ENCODE results near the gene EIF1. TPM values are rescaled to one million over a fixed set of nuclear protein-coding genes. Genes with fewer than 3 reads are reported as not detected.

EIF1 gene
- total and polyA plus RNA-seq, 4 donors: 56.5 to 755 (median 159) TPM

DNA sequence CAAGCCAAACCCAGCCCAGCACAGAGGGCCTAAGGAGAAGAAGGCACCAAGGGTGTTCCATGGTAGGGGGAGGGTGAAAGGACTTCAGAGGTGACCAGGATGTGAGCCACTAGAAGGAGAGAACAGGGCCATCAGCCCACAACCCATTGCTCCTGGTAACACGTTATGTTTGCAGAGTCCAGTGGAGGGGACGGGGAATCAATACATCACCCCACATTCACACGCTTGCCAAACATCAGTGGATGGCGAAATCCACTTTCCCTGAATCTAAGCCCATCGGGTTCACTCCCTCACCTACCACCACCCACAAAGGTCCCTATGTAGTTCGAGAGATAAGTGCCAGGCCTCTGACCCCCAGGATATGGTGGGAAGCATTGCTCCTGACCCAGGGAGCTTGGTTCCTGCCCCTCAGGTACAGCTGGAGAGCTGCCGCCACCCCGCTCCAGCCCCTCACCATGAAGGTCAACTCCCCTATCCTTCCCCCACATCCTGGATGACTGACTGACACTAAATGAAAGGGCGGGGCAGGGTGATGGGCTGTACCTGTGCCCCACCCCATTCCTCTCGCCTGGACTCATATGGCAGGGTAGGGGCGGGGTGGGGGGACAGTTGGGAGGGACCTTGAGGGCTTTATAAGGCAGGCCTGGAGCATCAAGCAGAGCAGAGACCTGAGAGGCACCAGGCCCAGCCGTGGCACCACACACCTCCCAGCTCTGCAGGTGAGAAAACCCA is 23.1 kb downstream of the EIF1 start, which contains the start of gene GAST:
TSS of gene GAST (plus strand) at position 663 of the 732 bp plus-strand sequence. CDS start 3,106 bp downstream, outside the sequence.
- TF ChIP-seq RAD21 (IDR thresholded peaks at IDR 0.05) (no peak), EGR1 (IDR thresholded peaks at IDR 0.05; ENCODE audit: low read depth in 2 of 2) (no peak), YY1 (IDR thresholded peaks at IDR 0.05) (no peak), NR2F2 (IDR thresholded peaks at IDR 0.05) (no peak), JUND (IDR thresholded peaks at IDR 0.05) (no peak), SP1 (IDR thresholded peaks at IDR 0.05) (no peak), ZBTB33 (IDR thresholded peaks at IDR 0.05) (no peak), GABPA (IDR thresholded peaks at IDR 0.05 in 1 of 2, conservative IDR thresholded peaks at IDR 0.05 in 1 of 2) (no peak), HNF4A (conservative IDR thresholded peaks at IDR 0.05) (no peak), RXRA (IDR thresholded peaks at IDR 0.05) (no peak), HNF4G (IDR thresholded peaks at IDR 0.05) (no peak), FOXA1 (IDR thresholded peaks at IDR 0.05) (no peak), FOXA2 (IDR thresholded peaks at IDR 0.05) (no peak)
- TF ChIP-seq, protein P1, sequence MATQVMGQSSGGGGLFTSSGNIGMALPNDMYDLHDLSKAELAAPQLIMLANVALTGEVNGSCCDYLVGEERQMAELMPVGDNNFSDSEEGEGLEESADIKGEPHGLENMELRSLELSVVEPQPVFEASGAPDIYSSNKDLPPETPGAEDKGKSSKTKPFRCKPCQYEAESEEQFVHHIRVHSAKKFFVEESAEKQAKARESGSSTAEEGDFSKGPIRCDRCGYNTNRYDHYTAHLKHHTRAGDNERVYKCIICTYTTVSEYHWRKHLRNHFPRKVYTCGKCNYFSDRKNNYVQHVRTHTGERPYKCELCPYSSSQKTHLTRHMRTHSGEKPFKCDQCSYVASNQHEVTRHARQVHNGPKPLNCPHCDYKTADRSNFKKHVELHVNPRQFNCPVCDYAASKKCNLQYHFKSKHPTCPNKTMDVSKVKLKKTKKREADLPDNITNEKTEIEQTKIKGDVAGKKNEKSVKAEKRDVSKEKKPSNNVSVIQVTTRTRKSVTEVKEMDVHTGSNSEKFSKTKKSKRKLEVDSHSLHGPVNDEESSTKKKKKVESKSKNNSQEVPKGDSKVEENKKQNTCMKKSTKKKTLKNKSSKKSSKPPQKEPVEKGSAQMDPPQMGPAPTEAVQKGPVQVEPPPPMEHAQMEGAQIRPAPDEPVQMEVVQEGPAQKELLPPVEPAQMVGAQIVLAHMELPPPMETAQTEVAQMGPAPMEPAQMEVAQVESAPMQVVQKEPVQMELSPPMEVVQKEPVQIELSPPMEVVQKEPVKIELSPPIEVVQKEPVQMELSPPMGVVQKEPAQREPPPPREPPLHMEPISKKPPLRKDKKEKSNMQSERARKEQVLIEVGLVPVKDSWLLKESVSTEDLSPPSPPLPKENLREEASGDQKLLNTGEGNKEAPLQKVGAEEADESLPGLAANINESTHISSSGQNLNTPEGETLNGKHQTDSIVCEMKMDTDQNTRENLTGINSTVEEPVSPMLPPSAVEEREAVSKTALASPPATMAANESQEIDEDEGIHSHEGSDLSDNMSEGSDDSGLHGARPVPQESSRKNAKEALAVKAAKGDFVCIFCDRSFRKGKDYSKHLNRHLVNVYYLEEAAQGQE (IDR thresholded peaks at IDR 0.05): no peak
- TF ChIP-seq, protein P2, sequence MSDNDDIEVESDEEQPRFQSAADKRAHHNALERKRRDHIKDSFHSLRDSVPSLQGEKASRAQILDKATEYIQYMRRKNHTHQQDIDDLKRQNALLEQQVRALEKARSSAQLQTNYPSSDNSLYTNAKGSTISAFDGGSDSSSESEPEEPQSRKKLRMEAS (IDR thresholded peaks at IDR 0.05): no peak
- TF ChIP-seq, protein P3, sequence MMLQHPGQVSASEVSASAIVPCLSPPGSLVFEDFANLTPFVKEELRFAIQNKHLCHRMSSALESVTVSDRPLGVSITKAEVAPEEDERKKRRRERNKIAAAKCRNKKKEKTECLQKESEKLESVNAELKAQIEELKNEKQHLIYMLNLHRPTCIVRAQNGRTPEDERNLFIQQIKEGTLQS (IDR thresholded peaks at IDR 0.05): no peak
- no peaks in the 10 kb centered on the region for H3K4me1 ChIP-seq (ENCODE audit: control insufficient read depth in 4 of 4, insufficient read depth in 4 of 4, low read length in 3 of 4)
- no peak within 1 kb of the TSS for H3K27ac ChIP-seq (ENCODE audit: low read depth in 1 of 2, low read length in 2 of 2)
- no peaks in the 10 kb centered on the region for H3K9me3 ChIP-seq (ENCODE audit: control insufficient read depth in 4 of 4, low read length in 3 of 4)
- 87% methylated on average over 12 of the region's 12 CpGs for WGBS
- no peak for DNase-seq (ENCODE audit: low spot score)
- H3K27me3 ChIP-seq (ENCODE audit: control insufficient read depth in 4 of 4, insufficient read depth in 4 of 4, low read length in 3 of 4): no peaks in the 10 kb centered on the region
- no peaks in the 10 kb centered on the region for H3K36me3 ChIP-seq (ENCODE audit: control insufficient read depth in 4 of 4, insufficient read depth in 3 of 4, low read depth in 1 of 4, low read length in 3 of 4)
- no peak within 1 kb of the TSS for H3K4me3 ChIP-seq (ENCODE audit: low read depth in 1 of 3, low read length in 3 of 3)
- H3K9ac ChIP-seq (ENCODE audit: low read depth in 1 of 2, low read length in 2 of 2): no peak within 1 kb of the TSS
